DMS153 treated with DMSO at 0.1 percent for 48 hours (cell line): ENCODE results near the gene ZNF689.

Source experiments
- DNase-seq: peaks from one replicate; lab custom pipeline; 2025; ENCODE audit not compliant: unreplicated experiment; lab: John Stamatoyannopoulos, UW

ZNF689 gene

GRCh38 chr16:30609926-30610839 is at the start of gene ZNF689:
Gene ZNF689 (minus strand): TSS chr16:30610389. CDS start chr16:30610041, 348 bp downstream.
- peak; percentile 93 for DNase-seq

DNA sequence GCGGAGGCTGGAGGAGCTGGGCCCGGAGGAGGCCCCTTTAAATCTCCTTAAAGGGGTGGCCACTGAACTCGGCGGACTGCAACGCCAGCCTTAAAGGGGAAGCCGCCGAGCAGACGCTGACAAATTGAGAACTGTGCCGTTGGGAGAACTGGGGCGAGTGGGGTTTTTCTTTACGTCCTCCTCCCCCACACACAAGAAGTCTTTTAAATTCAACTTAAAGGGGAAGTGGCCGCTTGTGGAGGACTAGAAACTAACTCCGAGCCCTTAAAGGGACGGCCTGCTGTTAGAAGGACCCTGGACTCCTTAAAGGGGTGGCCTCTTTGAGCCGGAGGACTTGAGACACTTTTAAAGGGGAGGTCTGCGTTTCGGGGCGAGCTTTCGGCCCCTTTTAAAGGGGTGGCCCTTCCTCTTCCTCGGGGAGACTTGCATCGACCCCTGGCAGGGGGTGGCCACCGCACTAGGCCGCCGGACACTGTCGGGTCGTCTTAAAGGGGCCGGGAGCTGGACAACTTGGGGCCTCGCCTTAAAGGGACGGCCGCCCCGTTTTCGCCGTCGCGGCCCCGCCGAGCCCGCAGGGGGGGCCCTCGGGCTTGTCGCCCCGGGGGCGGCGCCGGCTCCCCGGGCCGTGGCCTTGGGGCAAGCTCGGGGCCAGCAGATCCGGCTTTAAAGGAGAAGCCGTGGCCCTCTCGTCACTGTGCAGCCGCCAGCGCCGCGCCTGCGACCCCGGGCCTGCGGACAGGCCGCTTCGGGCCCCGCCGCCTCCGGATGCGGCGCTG is 48.7 kb upstream of the ZNF689 start:
- peak; percentile 97 for DNase-seq

GRCh38 chr16:30657866-30658730 is 47.9 kb upstream of the ZNF689 start, which contains the start of gene FBRS:
Gene FBRS (plus strand): TSS chr16:30658431. CDS start chr16:30659519, 1,088 bp downstream.
- DNase-seq = peak; percentile 99

DNA sequence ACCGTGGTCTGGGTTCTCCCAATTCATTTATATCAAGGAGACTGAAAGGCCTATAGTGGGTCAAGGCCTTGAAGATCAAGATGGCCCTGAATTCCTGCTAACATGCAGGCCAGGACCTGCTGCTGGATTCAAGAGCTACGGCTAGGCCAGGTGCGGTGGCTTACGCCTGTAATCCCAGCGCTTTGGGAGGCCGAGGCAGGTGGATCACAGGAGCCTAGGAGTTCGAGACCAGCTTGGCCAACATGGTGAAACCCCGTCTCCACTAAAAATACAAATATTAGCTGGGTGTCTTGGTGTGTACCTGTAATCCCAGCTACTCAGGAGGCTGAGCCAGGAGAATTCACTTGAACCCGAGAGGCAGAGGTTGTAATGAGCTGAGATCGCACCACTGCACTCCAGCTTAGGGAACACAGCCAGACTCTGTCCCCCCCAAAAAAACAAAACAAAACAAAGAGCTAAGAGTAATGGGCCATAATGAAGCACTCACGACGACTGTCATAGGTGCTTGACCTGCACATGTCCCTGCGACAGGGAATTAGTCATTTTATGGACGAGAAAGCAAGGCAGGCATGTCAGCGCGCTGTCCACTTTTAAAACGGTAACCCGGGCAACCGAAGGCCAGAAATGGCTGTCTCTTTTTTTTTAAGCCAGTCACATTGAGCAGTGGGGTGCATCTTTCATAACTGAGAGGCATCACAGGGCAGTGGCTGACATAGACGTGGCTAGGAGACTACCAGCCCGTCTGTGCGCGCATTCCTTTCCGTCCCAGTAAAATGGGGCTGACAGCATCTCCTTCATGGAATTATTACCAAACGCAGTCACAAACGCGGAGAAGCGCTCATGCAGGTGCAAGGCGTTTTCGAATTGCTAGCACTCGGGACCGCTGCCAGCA is 47.0 kb upstream of the ZNF689 start:
- DNase-seq = no peak

DNA sequence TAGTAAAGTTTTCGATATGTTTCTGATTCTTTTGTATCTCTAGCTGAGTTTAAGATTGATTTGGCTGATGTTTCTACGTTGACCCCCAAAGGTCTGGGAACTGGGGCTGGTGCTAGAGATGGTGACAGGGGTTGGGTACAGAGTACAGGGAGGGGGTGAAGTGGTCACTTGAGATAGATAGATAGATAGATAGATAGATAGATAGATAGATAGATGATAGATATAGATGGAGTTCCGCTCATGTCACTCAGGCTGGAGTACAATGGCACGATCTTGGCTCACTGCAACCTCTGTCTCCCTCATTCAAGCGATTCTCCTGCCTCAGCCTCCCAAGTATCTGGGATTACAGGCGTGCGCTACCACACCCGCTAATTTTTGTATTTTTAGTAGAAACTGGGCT is 46.2 kb upstream of the ZNF689 start:
- no peak for DNase-seq

DNA sequence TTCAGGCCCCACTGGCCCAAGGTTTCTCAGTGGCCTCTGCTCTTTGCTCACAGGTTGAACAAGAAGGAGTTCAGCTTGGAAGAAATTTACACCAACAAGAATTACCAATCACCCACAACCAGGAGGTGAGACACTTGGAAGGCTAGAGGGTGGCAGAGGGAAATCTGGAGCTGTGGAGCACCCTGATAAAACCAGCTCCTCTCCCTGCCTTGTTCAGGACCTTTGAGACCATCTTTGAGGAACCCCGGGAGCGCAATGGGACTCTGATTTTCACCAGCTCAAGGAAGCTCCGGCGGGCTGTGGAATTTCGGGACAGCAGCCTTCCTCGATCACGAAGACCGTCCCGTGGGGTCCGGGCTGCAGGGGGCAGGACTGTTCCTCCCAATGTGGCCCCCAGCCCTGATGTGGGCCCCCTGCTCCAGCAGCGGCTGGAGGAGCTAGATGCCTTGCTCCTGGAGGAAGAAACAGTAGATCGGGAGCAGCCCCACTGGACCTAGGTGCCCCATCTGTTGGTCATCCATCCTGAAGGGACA is 45.7 kb upstream of the ZNF689 start:
- no peak for DNase-seq

DNA sequence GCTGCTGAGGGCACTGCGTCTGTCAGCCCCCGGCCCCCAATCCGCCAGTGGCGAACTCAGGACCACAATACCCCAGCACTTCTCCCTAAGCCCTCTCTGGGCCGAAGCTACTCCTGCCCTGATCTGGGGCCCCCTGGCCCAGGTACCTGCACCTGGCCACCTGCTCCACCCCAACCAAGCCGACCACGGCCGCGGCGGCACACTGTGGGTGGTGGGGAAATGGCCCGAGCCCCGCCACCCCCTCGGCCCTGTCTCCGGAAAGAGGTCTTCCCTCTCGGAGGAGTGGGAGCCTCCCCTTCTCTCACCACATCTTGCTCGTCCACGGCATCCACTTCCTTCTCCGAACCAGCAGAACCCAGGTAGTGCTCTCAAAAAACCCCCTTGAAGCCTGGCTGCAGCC is 44.7 kb upstream of the ZNF689 start:
- DNase-seq = no peak

- no peak for DNase-seq
Measured at GRCh38 chr16:30652718-30653117, 42.5 kb upstream of the ZNF689 start.

DNA sequence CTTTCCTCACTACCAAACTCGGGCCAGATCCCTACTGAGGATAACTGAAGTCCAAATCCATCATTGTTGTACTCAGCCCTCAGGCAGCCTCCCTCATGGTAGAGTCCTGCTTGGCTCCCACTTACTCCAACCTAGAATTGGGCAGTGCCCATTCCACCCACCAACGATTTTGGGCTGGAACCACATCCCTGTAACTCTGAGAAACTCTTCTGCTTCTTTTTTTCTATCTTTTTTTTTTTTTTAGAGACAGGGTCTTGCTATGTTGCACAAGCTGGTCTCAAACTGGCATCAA is 41.8 kb upstream of the ZNF689 start:
- no peak for DNase-seq

DNA sequence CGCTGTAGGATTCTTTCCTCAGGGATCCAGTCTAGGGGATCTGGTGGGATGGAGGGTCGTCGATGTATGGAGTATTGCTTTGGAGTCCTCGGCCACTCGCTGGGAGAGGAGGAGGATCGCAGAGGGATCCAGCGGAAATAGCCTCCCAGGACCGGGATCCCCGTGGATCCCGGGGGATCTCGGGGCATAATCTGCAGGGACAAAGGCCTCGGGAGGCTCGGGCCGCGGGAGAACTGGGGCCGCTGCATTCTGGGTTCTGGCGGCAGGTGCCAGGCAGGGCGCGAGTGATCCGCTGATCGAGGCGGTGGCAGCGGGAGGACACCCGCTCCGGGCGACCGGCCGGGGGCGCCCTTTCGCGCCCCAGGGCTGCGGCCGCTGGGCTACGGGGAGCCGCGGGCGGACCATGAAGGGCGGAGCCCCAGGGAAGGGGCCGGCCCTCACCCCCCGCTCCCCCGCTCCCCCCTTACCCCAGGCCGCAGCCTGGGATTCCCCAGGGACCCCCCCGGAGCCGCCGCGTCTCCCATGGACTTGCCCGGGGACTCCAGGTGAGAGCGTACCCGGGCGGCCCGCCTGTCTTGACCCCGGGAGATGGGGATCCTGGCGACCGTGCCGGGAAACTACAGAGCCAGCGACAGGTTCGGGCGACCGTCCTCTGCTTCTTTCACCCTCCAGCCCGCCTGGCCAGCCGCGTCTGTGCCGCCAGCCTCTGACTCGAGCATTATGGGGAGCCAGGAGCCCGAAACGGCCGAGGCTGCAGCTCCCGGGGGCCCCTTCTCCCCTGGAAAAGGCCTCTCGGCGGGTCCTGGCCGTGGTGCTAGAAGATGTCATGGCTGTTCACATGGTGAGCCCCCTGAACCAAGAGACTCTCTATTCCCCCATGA is 41.2 kb upstream of the ZNF689 start:
- DNase-seq = peak; percentile 66

GRCh38 chr16:30650369-30651123 is 40.4 kb upstream of the ZNF689 start, which contains the start of gene PRR14:
Gene PRR14 (plus strand): TSS chr16:30650960. CDS start chr16:30651646, 686 bp downstream.
- peak; percentile 98 for DNase-seq

- no peak for DNase-seq
Measured at GRCh38 chr16:30649725-30650368, 39.7 kb upstream of the ZNF689 start.

DNA sequence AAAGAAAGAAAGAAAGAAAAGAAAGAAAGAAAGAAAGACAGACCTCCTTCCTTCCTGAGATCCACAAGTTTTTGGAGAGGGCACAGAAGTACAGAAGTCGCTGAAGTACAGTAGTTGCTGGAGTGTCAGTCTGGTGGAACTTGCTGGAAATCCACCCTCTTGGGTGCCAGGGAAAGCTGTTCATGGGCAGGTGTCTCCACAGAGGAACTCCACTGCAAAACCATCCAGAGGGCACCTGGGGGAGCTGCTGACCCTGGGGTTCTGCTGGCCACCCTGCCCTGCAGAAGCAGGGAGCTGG is 37.0 kb upstream of the ZNF689 start:
- DNase-seq = no peak

DNA sequence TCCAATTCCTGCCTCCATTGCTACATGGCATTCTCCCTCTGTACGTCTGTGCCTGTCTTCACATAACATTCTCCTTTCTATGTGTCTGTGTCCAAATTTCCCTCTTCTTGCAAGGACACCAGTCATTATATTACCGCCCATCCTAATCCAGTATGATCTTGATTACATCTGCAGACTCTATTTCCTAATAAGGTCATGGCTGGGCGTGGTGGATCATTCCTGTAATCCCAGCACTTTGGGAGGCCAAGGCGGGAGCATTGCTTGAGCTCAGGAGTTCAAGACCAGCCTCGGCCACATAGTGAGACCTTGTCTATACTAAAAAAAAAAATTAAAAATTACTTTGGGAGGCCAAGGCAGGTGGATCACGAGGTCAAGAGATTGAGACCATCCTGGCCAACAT is 35.5 kb upstream of the ZNF689 start:
- no peak for DNase-seq

DNA sequence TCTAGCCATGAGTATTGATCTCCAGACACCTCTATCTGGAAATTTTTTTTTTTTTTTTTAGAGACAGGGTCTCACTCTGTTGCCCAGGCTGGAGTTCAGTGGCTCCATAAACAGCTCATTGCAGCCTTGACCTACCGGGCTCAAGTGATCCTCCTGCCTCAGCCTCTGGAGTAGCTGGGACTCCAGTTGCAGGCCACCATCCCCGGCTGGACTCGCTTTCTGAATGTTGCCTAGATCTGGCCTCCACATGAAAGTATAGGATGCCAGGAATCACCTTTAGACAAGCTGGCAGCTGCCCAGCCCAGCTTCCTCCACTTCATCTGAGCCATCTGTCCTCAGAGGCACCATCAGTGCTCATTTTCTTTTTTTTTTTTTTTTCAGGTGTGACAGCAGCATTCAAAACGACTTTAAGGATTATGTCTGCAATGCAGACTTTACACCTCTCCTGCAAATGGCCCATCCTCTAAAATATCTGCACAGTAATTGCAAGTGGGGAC is 34.2 kb upstream of the ZNF689 start:
- no peak for DNase-seq

- DNase-seq = no peak
Measured at GRCh38 chr16:30641378-30641982, 31.3 kb upstream of the ZNF689 start.

DNA sequence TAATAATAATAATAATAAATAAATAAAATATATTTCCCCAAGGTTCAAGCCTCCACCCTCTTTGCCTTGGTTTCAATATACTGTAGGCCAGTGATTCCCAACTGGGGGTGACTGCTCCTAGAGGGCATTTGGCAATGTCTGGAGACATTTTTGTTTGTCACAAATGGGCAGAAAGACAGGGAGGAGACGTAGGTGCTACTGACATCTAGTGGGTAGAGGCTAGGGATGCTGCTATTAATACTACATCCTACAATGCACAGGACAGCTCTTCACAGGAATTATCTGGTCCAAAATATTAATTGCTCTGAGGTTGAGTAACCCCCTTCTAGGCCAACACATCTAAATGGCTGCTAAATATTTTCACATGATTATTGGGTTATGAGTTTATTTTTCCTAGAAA is 27.8 kb upstream of the ZNF689 start:
- no peak for DNase-seq
